ENCODE measurements around the gene FADS2. TPM values are rescaled to one million over a fixed set of nuclear protein-coding genes. Genes with fewer than 3 reads are reported as not detected.

Gene FADS2
- total and polyA plus RNA-seq, 10 of the 15 experiments (the other 5 are each of a cell fraction or from before 2014, with no cell fraction given) = 3.3 to 313 (median 149) TPM

- no peak for TF ChIP-seq CUX1 (IDR thresholded peaks at IDR 0.05; ENCODE audit: insufficient replicate concordance, low read depth, low read length)
- TF ChIP-seq ZSCAN29 (IDR thresholded peaks at IDR 0.05) = no peak
- TF ChIP-seq NFYA (IDR thresholded peaks at IDR 0.05; ENCODE audit: borderline replicate concordance, low read depth, low read length) = no peak
- no peak for TF ChIP-seq JUNB (IDR thresholded peaks at IDR 0.05)
- no peak for TF ChIP-seq BCLAF1 (IDR thresholded peaks at IDR 0.05)
- TF ChIP-seq SPI1 (IDR thresholded peaks at IDR 0.05; ENCODE audit: borderline replicate concordance, insufficient read depth, low read depth, low read length) = no peak
- TF ChIP-seq ASH2L (IDR thresholded peaks at IDR 0.05; ENCODE audit: borderline replicate concordance, low read depth) = no peak
- no peak for TF ChIP-seq NR2C1 (IDR thresholded peaks at IDR 0.05)
- no peak for TF ChIP-seq SMC3 (IDR thresholded peaks at IDR 0.05; ENCODE audit: borderline replicate concordance, low read length)
- no peak for TF ChIP-seq RCOR1 (conservative IDR thresholded peaks at IDR 0.05; ENCODE audit: low read depth, low read length)
- no peak for TF ChIP-seq BACH1 (IDR thresholded peaks at IDR 0.05; ENCODE audit: borderline replicate concordance)
- no peak for TF ChIP-seq HDGF (IDR thresholded peaks at IDR 0.05)
- no peak for TF ChIP-seq PML (IDR thresholded peaks at IDR 0.05; ENCODE audit: low read length)
- TF ChIP-seq RELA (IDR thresholded peaks at IDR 0.05; ENCODE audit: borderline replicate concordance, partially characterized antibody) = no peak
- TF ChIP-seq FOS (IDR thresholded peaks at IDR 0.05; ENCODE audit: borderline replicate concordance, extremely low read depth, insufficient read length) = no peak
These were observed 22.6 kb downstream of the FADS2 start (continued) for GRCh38 chr11:61850687-61851086.

Measured in GM12878 (cell line).